GM12873 (cell line): Measurements from ENCODE around the gene CADM1.

Experiments used
- TF ChIP-seq, protein P1 (sequence below): IDR thresholded peaks from 2 replicates; pipeline ENCODE4 v1.5.1; 2012; ENCODE audit warnings: low read depth, mild to moderate bottlenecking, moderate library complexity, low read length, control low read depth; ENCODE audit not compliant: insufficient read depth; ENCODE audit errors: missing control alignments

The CADM1 gene

DNA sequence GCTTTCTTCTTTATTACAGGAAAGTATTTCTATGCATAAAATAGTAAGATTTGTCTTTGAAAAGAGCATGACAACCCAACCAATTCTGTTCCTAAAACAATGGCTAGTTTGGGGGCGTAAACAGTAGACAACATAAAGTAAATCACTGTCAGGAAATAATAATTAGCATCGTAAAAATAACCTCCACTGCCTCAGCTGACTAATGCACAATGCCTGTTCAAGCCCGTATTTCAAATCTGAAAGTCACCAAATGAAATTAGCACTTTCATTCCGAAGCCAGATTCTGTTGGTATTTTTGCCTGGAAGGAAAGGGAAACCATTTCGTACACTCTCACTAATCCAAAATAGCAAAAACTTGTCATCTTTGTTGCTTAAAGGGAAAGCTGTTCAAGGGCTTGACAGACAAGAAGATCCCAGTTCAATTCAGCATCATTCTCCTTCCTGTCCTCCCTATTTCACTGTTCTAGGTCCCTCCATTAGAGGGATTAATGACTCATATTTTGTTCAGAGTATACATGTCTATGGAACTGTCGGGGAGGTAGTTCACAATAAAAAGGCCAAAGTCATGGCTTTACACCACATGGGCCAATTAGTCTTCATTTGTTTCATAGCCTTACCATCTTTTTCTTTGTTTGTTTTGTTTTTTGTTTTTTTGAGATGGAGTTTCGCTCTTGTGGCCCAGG is 154.7 kb downstream of the CADM1 start:
- TF ChIP-seq, protein P1, sequence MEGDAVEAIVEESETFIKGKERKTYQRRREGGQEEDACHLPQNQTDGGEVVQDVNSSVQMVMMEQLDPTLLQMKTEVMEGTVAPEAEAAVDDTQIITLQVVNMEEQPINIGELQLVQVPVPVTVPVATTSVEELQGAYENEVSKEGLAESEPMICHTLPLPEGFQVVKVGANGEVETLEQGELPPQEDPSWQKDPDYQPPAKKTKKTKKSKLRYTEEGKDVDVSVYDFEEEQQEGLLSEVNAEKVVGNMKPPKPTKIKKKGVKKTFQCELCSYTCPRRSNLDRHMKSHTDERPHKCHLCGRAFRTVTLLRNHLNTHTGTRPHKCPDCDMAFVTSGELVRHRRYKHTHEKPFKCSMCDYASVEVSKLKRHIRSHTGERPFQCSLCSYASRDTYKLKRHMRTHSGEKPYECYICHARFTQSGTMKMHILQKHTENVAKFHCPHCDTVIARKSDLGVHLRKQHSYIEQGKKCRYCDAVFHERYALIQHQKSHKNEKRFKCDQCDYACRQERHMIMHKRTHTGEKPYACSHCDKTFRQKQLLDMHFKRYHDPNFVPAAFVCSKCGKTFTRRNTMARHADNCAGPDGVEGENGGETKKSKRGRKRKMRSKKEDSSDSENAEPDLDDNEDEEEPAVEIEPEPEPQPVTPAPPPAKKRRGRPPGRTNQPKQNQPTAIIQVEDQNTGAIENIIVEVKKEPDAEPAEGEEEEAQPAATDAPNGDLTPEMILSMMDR, result no peak

DNA sequence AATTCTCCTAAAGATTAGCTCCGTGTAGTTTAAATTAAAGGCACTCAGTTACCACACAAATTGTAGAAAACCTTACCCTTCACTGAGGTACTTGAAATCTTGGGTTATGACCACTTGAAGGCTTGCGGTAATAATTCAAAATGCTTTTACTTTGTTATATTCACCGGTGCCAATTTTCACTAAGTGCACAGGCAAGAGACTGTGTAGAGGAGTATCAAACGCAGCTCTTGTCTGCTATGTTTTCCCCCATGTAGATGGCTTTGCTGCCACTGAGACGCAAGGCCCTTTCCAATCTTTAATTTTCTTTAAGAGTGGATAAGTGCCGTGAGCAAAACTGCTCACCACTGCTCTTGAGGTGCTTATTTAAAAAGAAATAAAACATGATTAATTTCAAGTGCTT is 155.8 kb downstream of the CADM1 start:
- TF ChIP-seq, protein P1, result no peak

DNA sequence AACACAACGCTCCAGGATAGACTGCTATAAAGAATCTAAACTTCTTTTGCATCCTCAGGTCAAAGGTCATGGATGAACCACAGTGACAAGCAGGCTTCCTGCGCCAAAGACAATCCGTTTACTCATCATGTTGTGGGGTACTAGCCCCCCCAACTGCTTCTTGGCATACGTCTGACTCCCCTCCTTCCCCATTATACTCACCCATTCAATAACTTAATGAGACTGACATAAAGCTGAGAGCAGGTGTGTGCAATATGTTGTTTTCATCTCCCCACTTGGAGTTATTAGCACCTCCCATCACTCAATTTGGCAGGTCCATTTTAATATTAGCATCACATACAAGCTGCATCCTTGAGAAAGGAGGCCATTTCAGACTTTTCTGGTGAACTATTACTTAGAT is 157.1 kb downstream of the CADM1 start:
- TF ChIP-seq, protein P1, result no peak

DNA sequence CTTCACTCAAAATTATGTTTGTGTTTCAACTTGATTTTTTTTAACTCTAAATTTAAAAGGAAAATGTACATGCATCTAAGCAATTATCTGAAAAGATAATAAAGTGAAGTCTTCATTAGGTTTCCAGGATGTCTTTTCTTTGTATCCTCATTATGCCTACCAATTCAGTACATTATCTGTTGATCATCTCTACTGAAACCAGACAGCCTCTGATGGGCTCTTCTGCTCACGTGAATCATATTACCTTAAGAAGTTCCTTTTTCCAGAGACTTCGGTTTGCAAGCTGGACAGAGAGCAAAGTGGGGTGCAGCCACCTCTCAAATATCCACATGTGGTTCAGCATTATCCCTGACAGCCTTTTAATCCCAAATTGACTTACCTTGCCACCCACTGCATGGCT is 158.4 kb downstream of the CADM1 start:
- TF ChIP-seq, protein P1, result no peak

DNA sequence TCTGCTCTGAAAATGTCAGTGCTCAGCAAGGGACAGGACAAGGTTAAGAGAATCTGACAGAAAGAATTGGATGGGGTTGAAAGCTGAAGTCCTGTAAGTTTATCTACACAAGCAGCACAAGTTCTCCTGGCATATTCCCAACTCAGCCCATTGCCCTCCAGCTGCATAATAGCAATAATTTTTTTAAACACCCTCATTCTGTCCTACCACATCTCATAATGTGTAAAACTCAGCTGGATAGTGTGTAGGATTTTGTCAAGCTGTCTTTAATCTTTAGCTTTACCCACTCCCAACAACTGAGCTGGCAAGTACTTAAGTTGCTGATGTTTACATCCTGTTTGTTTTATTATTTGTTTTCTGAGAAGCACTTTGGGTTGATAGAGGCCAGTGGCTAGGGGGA is 158.9 kb downstream of the CADM1 start:
- TF ChIP-seq, protein P1, result no peak

DNA sequence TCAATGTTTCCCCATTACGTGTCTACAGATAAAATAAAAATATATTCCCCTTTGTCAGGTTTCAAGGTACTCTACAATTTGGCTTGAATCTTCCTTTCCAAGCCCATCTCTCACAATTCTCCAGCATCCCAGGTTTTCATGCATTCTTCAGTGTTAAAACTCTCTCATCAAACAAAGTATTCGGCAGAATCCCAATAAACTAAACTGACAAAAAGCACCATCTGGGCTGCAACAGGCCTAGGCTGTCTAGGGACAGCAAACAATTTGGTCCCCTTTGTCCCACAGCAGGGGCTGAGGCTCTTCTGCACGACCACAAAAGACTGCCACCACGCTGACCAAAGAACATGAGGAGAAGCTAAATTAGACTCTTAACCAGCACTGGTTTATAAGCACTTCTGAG is 159.4 kb downstream of the CADM1 start:
- TF ChIP-seq, protein P1, result no peak

DNA sequence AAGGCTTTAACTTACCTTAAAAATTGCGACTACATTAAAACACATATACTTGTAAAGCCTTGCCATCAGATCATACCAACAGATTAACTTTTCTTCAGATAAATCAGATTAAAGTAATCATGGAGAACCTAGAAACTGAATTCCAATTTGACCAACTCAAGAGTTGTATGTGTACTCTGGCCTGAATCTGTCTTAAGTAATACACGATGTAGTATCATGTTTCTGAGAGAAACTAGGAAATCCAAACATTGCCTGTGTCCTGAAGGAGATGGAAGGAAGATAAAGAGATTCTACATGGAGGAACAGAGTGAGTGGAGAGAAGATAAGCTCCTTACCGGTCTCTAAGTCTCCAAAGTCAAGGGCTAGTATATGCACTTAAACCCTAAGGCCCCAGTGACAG is 162.1 kb downstream of the CADM1 start:
- TF ChIP-seq, protein P1, result no peak

DNA sequence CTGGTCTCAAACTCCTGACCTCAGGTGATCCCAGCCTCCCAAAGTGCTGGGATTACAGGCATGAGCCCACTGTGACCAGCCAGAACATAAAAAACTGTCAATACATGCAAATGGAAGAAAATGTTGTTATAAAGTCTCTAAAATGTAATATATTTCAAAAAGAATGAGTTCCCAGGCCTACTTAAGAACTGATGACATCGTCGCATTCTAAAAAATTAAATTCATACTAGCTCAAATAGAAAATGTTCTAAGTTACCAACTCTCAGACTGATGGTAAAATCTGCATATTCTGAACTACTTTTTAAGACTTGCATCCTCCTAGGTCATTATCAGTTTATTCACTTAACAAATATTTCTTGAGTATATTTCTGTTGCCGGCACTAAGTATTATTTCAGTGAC is 163.3 kb downstream of the CADM1 start:
- TF ChIP-seq, protein P1, result no peak
